CD4-positive, alpha-beta T cell treated with Interleukin-10 for 1 hour (primary cell): ENCODE measurements around the gene DSC2.
"Not testable (repeated sequence)": the region's sequence is repeated elsewhere in the genome, so short reads cannot be mapped to it uniquely, and the experiment has no call there.

ENCODE experiments used
- DNase-seq: peaks from one replicate; pipeline ENCODE4 v3.0.0-alpha.2; 2020

Gene DSC2

DNA sequence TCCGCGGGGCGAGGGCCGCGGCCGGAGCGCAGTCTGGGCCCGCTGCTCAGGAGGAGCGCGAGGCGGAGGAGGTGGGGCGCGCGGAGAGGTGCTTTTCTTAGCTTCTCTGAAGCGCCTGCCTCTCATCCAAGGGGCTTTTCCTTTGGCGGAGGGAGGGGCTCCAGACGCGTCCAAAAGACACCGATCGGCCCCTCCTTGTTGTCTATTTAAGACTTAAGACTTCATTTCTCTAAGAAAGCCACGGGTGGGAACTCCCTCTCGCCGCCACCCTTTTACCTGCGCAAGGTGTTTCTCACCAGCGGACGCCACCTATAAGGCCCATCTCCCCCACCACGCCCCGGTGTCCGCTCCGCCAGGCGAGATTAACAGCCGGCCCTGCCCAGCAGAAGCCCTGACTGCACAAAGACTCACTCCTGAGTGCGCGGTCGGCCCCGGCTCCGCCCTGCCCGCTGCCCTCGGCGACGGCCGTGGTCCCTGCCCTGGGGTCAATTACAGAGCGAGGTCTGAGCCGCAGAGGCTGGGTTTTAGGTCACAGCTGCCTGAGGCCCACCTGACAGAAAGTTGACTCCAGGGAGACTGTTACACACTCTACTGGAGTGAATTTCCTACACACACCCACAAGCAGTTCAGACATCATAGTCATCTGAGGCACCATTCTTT, at the start of gene DSC2:
DSC2 (minus strand) TSS at position 397 of the 660 bp plus-strand sequence. CDS start 450 bp downstream, outside the sequence.
- DNase-seq = no peak

DNA sequence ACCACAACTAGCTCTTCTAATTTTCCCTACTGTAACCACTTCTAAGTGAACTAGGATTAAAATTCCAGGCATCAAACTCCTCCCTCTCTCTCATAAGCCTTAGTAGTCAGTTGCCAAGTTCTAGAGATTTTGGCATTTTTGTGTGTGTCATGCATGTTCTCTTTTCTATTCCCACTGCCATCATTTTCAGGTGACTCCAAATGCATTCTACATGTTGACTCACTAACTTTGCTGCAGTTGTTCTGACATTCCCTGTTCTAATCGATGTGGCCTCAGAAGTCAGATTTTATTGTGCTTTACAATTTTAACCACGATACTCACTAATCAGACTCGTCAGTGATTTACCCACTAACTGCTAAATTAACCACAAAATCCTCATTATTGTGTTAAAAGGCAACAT, 47.1 kb upstream of the DSC2 start:
- DNase-seq = no peak

DNA sequence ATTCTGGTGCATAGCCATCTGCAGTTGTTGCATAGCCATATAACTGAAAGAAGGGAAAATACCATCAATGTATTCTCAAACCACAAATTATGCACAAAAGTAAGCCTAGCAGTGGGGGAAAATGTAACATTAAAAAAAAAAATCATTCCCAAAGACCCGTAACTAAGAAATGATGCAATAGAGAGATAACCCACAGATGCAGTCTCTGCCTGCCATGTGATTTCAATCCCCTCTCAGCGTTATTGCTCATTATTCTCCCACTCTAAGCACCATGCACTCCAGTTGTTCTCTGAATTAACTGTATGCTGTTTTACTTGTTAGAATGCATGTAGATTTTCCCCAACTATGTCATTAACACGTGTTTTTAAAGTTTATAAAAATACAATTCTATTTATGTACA, 46.4 kb upstream of the DSC2 start:
- DNase-seq = no peak

DNA sequence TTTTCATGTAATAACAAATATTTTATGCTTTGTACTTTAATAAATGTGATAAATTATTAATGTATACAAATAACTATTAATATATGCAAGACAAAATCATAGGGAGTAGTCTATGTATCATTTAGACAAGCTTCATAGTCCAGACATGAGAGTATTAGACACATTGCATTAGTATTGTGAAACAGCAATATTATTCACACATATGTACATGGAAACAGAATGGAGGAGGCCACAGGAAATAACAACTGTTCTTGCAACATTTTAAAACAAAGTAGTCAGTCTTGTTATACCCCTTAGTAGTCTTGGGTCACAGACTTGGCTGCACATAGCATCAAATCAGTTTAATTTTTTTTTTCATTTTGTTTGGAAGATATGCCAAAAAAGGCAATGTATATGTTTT, 44.6 kb upstream of the DSC2 start:
- DNase-seq = no peak

DNA sequence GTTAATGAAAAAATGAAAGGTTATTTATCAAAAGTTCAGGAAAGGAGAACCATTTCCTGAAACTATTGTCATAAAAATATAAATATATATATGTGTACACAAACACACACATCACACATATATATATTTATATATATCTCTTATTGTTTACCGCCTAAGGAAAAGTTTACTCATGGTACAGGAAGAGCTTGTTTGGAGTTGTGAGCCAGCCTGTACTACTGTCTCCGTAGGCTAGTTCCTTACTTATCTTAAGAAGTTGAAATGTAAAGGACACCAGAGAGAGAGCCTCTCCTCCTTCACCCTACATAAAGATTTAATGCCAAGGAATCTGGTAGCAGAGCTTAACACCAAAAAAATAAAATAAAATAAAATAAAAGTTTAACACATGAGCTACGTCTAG, 40.8 kb upstream of the DSC2 start:
- DNase-seq = no peak

DNA sequence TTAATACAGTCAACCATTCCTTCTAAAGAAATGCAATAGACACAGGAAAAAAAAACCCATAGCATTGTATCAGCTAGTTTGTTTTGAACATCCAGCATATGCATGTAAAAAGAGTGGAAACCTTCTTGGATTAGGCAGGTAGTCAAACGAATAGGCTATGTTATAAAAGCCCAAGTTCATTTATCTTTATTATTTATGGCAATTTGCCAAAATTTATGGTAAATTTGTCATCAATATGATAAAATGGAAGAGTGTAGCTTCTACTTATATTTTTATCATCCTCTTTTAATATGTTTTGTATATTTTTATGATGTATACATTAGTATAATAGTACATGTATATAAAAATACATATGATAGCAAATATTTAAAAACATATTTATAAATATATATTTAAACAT, 36.5 kb upstream of the DSC2 start:
- DNase-seq = no peak

DNA sequence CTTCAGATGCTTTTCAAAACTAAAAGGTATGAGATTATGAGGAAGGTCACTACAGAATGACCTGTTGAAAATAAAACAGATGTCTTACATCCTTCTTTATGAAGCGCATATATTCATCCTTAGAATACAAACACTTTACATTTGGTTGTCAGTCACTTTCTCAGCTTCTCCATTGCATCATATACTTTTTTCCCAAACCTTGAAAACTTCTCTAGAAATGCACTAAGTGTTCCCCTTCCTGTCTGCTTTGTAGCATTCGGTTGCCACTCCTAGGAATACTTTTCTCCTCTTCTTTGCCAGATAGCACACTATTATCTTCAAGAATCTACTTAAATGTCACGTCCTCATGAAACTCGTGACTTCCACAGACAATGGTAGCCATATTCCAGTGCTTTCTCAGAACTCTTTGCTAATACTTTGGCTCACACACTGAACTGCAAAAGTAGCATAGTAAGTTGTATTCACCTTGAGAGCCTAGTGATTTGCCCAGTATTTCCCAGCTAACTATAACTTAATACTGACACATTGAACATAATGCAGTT, 32.8 kb upstream of the DSC2 start:
- DNase-seq = no peak

- DNase-seq = no peak
These were observed 27.3 kb upstream of the DSC2 start for GRCh38 chr18:31129398-31130115.

DNA sequence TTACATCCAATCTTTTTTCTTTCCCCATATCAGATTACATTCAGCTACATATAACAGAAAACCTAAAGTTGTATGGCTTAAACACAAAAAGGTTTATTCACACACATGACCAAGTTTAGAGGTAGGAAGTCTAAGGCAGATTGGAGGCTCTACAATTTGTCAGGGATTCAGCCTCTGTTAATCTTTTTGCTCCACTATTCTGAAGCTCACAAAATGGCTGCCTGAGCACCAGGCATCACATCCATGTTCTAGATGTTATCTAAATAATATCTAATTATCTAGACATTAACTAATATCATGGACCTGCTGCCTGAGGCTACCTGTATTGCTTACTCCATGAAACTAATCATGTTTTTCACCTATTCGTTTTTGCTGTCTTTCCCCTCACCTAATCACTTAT, 23.7 kb upstream of the DSC2 start:
- no peak for DNase-seq

GRCh38 chr18:31123125-31123524, 20.9 kb upstream of the DSC2 start:
- DNase-seq = not testable (repeated sequence)

DNA sequence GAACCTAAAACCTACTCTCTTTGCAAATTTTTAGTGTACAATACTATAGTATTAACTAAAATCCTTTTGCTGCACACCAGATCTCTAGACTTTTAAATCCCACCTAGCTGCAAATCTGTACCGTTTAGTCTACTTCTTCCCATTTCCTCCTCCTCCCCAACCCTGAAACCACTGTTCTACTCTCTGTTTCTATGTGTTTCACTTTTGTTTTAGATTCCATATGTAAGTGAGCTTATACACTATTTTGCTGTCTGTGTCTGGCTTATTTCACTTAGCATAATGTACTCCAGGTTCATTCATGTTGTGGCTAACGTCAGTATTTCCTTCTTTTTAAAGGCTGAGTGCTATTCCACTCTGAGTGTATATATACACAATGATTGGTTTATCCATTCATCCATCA, 18.4 kb upstream of the DSC2 start:
- no peak for DNase-seq

DNA sequence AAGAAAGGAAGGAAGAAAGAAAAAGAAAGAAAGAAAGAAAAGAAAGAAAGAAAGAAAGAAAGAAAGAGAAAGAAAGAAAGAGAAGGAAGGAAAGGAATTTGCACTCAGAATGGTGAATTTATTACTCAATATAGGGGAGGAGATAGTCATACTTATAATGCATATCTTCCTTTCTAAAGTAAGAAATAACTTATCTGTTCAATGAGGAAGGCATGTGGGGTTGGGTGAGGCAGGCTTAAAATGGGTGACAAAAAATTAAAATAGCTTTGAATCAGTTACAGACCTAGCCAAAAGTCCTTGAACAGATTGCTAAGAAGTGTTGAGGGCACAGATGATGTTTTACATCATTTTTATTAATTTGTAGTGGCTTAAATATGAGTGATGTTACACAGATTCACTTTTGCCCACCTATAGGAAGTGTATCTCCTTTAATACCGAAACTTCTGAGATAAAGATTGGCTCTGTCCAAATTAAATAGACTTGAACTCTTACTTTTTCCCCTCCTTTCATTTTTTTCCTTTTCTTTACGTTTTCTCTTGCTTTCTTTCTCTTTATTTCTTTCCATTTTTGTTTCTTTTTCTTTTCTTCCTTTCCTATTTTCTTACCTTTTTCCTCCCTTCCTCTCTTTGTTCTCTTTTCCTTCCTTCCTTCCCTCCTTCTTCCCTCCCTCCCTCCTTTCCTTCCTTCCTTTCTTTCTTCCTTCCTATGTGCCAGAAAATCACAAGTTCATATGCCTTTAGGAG, 14.8 kb upstream of the DSC2 start:
- DNase-seq = no peak

- no peak for DNase-seq
These were observed 10.6 kb upstream of the DSC2 start for GRCh38 chr18:31112804-31113203.

GRCh38 chr18:31105733-31106132, 3.5 kb upstream of the DSC2 start:
- DNase-seq = no peak

DNA sequence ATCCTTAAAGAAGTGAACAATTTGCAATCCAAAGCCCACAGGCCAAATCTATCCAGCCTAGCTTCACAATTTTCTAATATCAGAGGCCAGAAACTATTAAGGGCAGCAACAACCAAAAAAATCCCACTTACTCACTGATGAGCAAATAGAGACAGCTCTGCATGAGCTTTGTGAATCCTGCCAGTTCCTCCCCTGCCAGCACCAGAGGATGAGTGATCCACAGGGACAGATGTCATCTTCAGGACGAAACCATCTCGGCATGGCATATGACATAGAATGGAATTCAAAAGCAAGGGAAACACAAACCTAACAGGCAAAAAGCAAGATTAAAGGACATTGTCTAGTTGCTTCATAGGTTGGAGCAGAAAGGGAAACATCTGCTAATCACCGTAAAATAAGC, 2.2 kb upstream of the DSC2 start:
- no peak for DNase-seq

DNA sequence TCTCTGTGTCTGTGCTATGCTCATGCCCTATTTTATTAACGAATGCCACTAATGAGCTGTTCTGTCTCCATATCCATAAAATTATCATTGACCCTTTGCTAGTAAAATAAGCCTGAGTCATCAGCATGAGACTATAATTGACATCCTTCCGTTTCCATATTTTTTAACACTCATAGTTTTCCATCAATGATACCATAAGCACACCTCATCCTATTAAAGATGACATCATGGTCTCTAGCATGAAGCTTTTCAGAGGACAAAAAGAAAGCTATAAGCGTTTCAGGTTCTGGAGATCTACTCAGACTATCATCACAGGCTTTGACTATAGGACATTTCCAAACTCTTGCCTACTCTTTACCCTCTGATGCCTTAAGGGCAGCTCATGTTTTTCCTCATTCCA, 1.2 kb upstream of the DSC2 start:
- no peak for DNase-seq

DNA sequence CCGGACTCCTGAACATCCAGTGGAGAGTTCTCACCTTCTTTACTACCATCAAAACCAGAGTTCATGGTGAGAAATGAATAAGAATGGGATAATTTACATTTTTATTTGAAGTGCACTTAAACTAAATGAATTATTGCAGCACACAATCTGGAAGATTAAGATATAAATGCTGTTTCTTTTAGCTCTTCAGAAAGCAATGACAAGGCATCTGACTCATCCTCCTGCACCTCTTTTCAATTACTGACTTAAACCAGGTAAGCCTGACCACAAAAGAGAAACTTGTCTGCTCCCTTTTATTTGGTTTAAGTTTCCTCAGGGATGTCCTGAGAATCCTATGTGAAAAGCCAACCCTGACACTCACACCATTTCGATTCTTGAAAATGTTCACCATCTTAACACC, 720 bp upstream of the DSC2 start:
- no peak for DNase-seq

- DNase-seq = no peak
These were observed 817 bp downstream of the DSC2 start for GRCh38 chr18:31101183-31102024.

DNA sequence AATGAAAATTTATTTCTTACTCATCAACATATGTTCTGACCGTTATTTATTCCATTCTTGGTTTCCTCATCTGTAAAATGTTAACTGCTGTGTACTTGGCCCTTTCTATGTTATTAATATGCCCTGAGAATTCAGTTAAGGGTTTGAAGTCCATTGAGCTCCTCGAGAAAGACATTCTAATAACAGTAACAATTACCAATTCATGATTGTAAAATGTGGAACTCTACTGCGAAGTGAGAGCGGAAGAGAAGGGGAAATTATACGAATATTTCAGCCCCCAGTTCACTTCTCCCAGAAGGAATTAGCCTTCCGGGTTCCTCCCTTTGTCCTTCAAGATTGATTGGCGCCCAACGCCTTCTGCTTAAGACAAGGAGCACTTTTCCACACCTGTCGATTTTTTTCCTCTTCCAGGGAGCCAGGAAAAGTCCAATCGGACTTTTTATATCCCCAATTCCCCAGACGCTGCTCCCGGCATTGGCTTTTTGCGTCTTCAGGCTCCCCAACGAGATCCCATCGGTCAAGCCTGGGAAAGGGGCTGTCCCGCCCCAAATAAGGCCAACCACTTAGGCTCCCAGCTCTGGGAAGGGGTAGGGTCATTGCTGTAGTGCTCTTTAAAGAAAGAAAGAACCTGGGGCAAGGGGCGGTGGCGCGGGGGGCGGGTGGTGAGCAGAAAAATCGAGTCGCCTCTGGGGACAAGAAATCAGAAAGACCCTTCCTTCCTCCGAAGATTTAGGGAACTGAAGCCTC, 1.6 kb downstream of the DSC2 start:
- DNase-seq = no peak

DNA sequence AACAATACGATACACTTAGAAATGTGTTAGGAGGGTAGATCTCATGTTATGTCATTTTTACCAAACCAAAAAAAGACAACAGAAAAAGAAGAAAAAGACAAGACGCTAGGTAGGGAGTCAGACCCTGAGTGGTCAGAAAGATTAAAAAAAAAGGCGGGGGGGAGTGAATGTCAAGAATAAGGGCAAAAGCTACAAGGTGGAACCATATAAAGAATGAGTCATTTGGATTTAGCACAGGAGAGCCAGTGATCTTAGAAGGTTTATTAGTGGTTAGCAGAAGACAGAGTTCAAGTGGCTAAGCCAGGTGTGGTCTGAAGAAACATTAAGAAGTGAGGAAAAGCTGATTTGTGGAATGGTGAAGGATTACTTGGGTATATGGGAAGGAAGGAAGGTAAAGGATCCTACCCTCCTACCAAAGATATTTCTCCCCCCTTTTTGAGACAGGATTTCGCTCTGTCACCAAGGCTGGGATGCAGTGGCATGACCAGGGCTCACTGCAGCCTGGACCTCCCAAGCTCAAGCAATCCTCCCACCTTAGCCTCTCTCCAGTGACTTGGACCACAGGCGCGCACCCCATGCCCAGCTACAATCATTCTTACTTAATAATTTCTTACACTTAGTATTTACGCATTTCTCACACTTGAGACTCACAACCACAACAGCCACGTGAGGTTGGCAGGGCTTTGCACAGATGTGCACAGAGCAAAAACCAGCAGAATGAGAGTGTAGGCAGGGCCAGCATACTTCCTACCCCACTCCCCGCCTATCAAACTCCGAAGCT, 2.6 kb downstream of the DSC2 start:
- DNase-seq = no peak

DNA sequence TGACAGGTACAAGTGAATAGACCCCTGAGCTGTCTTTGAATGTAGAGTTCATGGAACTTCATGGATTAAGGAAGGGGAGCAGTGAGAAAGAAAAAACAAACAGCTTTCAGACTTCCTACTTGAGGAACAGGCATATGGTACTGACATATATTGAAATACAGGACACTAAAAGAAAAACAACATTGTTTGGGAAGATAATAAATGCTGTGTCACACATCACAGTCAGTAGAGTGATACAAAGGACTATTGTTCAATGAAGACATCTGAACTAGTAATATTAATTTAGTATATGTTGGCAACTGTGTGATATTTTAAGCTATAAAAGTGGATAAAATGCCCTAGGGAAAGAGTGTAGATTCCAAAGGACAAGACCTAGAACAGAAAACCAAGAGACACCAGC, 3.3 kb downstream of the DSC2 start:
- no peak for DNase-seq
